Thyroid gland (tissue), 4 donors: ENCODE results near the gene EXOC3L4.

Experiments
- CTCF ChIP-seq, 6 experiments: fragments of 200-600 bp in 3 of 6; fragments of 450-650 bp in 3 of 6; sonication (generic) in 3 of 6; IDR thresholded peaks; one replicate each; pipeline ENCODE4 v1.5.1; 2016 to 2019; ENCODE audit warnings: antibody characterized with exemption in 6 of 6, mild to moderate bottlenecking in 2 of 6, inconsistent platforms in 1 of 6, moderate library complexity in 1 of 6
- POLR2A ChIP-seq, 2 donors: fragments of 450-650 bp; IDR thresholded peaks; one replicate each; pipeline ENCODE4 v1.6.1; 2017; ENCODE audit warnings: antibody characterized with exemption in 2 of 2, mild to moderate bottlenecking in 2 of 2, moderate library complexity in 1 of 2

- no peak for TF ChIP-seq CTCF (IDR thresholded peaks at IDR 0.05)
- TF ChIP-seq POLR2A (IDR thresholded peaks at IDR 0.05) = no peak
Measured at GRCh38 chr14:103057028-103057371, 37.5 kb upstream of the EXOC3L4 start.
